Mammary epithelial cell (primary cell): ENCODE results near the gene LHFPL2.

Experiments used
- CTCF ChIP-seq, 2 donors: IDR thresholded peaks in 1 of 2; conservative IDR thresholded peaks in 1 of 2; 2 replicates each; pipeline ENCODE4 v1.5.1; 2011 to 2012; ENCODE audit warnings: inconsistent platforms in 2 of 2, low read length in 2 of 2, mild to moderate bottlenecking in 2 of 2, control low read depth in 1 of 2, low read depth in 1 of 2; ENCODE audit not compliant: insufficient read depth in 1 of 2; ENCODE audit errors: extremely low read depth in 1 of 2
- EZH2 ChIP-seq: IDR thresholded peaks from 2 replicates; pipeline ENCODE4 v1.6.1; 2012; ENCODE audit warnings: low read length, inconsistent platforms, borderline replicate concordance

DNA sequence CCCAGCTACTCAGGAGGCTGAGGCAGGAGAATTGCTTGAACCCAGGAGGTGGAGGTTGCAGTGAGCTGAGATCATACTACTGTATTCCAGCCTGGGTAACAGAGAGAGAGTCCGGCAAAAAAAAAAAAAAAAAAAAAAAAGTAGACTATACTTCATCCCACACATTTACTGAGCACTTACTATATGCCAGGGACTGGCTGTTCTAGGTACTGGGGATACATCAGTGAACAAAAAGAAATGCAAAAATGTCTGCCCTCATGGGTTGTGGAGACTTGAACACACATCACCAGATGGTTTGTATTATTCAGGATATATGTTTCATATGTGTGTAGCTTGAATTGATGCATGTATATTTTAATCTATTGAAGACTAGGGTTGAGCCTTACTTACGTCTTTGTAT is 2.9 kb upstream of the LHFPL2 start:
- TF ChIP-seq CTCF (conservative IDR thresholded peaks at IDR 0.05 in 1 of 2, IDR thresholded peaks at IDR 0.05 in 1 of 2; ENCODE audit: extremely low read depth in 1 of 2, insufficient read depth in 1 of 2, low read depth in 1 of 2, low read length in 2 of 2) (no peak), EZH2 (no peak)
